Kidney (tissue), 14 donors: Measurements from ENCODE around the gene CCDC102A. TPM values are rescaled to one million over a fixed set of nuclear protein-coding genes. Genes with fewer than 3 reads are reported as not detected.

Experiments
- DNase-seq, 5 donors: peaks; one replicate each; pipeline ENCODE4 v3.0.0-alpha.2; 2013 to 2020
- FAIRE-seq: peaks from 2 replicates; lab custom pipeline; 2012; peaks lifted over from hg19 to GRCh38; lab: Jason Lieb, UNC
- H3K27ac ChIP-seq, 2 donors: one replicate each; pipeline ENCODE4 v1.7.0; 2013; ENCODE audit warnings: low read depth in 2 of 2, low read length in 2 of 2, inconsistent platforms in 1 of 2
- H3K27me3 ChIP-seq: one replicate; pipeline ENCODE4 v1.7.1; 2013; ENCODE audit warnings: low read length, inconsistent platforms; ENCODE audit not compliant: control insufficient read depth, insufficient read depth
- H3K36me3 ChIP-seq, 3 donors: one replicate each; pipeline versions ENCODE4 v1.7.0 to v1.7.1; 2013; ENCODE audit warnings: low read length in 3 of 3, control low read depth in 1 of 3, inconsistent platforms in 1 of 3; ENCODE audit not compliant: insufficient read depth in 3 of 3, control insufficient read depth in 2 of 3
- H3K4me1 ChIP-seq, 3 donors: one replicate each; pipeline versions ENCODE4 v1.7.0 to v1.7.1; 2013; ENCODE audit warnings: low read length in 3 of 3, inconsistent platforms in 1 of 3, low read depth in 1 of 3; ENCODE audit not compliant: control insufficient read depth in 2 of 3, insufficient read depth in 2 of 3
- H3K4me3 ChIP-seq, 3 donors: one replicate each; pipeline versions ENCODE4 v1.7.0 to v1.8.1; 2013; ENCODE audit warnings: low read length in 3 of 3, control low read depth in 1 of 3, inconsistent platforms in 1 of 3
- H3K9ac ChIP-seq, 3 donors: one replicate each; pipeline versions ENCODE4 v1.7.0 to v1.7.1; 2013; ENCODE audit warnings: low read length in 3 of 3, control low read depth in 1 of 3, inconsistent platforms in 1 of 3
- H3K9me3 ChIP-seq, 3 donors: one replicate each; pipeline versions ENCODE4 v1.7.0 to v1.7.1; 2013; ENCODE audit warnings: low read length in 3 of 3, control low read depth in 1 of 3, inconsistent platforms in 1 of 3; ENCODE audit not compliant: control insufficient read depth in 2 of 3, insufficient read depth in 1 of 3
- CTCF ChIP-seq: IDR thresholded peaks from 3 replicates; pipeline ENCODE4 v1.5.1; 2012; ENCODE audit warnings: mild to moderate bottlenecking, moderate library complexity, borderline replicate concordance; ENCODE audit not compliant: insufficient read depth; ENCODE audit errors: extremely low read depth
- intact Hi-C: fragments of 100-400 bp; cut with DNase I; formaldehyde crosslinking; loops from one replicate; pipeline ENCODE4 v1.11.1; 2022
- polyA plus RNA-seq: library from polyadenylated mRNA; stranded (reverse); fragments of 350-450 nt; fragmentation: Illumina TruSeq; extraction: RNeasy Lipid Tissue Mini Kit (QIAGEN cat#74804); gene quantifications from one replicate; pipeline ENCODE4 v1.2.3, GENCODE V29; 2014; ENCODE audit warnings: low read depth, low replicate concordance; ENCODE audit not compliant: insufficient read depth
- total RNA-seq: library from RNA; stranded (reverse); fragmentation: NEBNext Ultra II Directional; extraction: Animal tissue kit (Norgen Biotek cat#: 25700); gene quantifications from one replicate; pipeline ENCODE4 v1.2.1, GENCODE V29; 2021
- donor health status: control.
- donor health status: control.
- donor health status: control.
- donor health status: control.
- donor health status: control.
- donor health status: DM: yes; HTN: yes; CAD: no.
- donor health status: Normal renal cell carcinoma (clear cell type).

CCDC102A gene
- total and polyA plus RNA-seq, 2 donors from 2014 or later = 5.7 to 11.9 TPM

- peaks cover 0 to 34% (median 17%) of the 10 kb centered on the region in 3 donors for H3K4me1 ChIP-seq
- H3K27me3 ChIP-seq = no peaks in the 10 kb centered on the region
- H3K9me3 ChIP-seq = no peaks in the 10 kb centered on the region
- no peak for TF ChIP-seq CTCF
- DNase-seq (no peak), FAIRE-seq (no peak)
- peak overlapping the region; percentile 64 to 69 for H3K27ac ChIP-seq
- peaks cover 10 to 79% (median 58%) of the 10 kb centered on the region in 3 donors for H3K36me3 ChIP-seq
- intact Hi-C loops = no loop called here
- no peak overlapping the region for H3K4me3 ChIP-seq
- H3K9ac ChIP-seq = no peak overlapping the region
Measured at GRCh38 chr16:57469917-57470470, 66.4 kb downstream of the CCDC102A start.

GRCh38 chr16:57469046-57469445, 67.3 kb downstream of the CCDC102A start:
- H3K36me3 ChIP-seq = peaks cover 13 to 76% (median 55%) of the 10 kb centered on the region in 3 donors
- DNase-seq (no peak), FAIRE-seq (no peak)
- no peak overlapping the region for H3K4me3 ChIP-seq
- no peaks in the 10 kb centered on the region for H3K27me3 ChIP-seq
- no peak overlapping the region for H3K27ac ChIP-seq
- no peak overlapping the region for H3K9ac ChIP-seq
- H3K9me3 ChIP-seq = no peaks in the 10 kb centered on the region
- peaks cover 0 to 40% (median 17%) of the 10 kb centered on the region in 3 donors for H3K4me1 ChIP-seq
- intact Hi-C loops = no loop called here
- TF ChIP-seq CTCF = no peak

- Histone ChIP-seq H3K27me3 (no peaks in the 10 kb centered on the region), H3K9me3 (no peaks in the 10 kb centered on the region), H3K36me3 (peaks cover 13 to 70% (median 49%) of the 10 kb centered on the region in 3 donors), H3K9ac (no peak overlapping the region), H3K27ac (no peak overlapping the region), H3K4me3 (no peak overlapping the region), H3K4me1 (peaks cover 0 to 43% (median 19%) of the 10 kb centered on the region in 3 donors)
- TF ChIP-seq CTCF = no peak
- DNase-seq (no peak), FAIRE-seq (no peak)
- intact Hi-C loops = no loop called here
Measured at GRCh38 chr16:57468346-57468745, 68.0 kb downstream of the CCDC102A start.
